Esophagus muscularis mucosa (tissue), 4 donors: ENCODE results near the gene BTBD17. TPM values are rescaled to one million over a fixed set of nuclear protein-coding genes. Genes with fewer than 3 reads are reported as not detected.

Experiments
- DNase-seq: peaks from one replicate; pipeline ENCODE4 v3.0.0-alpha.2; 2017; ENCODE audit errors: extremely low spot score
- H3K27ac ChIP-seq, 4 donors: fragments of 200-600 bp; sonication (generic); replicated peaks in 1 of 4; 1 replicate in 3 of 4; 2 replicates in 1 of 4; pipeline ENCODE4 v1.5.1; 2016 to 2019; ENCODE audit warnings: mild to moderate bottlenecking in 1 of 4
- H3K27me3 ChIP-seq, 4 donors: fragments of 200-600 bp; sonication (generic); one replicate each; pipeline versions ENCODE4 v1.5.1 to v1.6.0; 2016 to 2019
- H3K36me3 ChIP-seq, 4 donors: fragments of 200-600 bp; sonication (generic); one replicate each; pipeline ENCODE4 v1.5.1; 2016 to 2019
- H3K4me1 ChIP-seq, 4 donors: fragments of 200-600 bp; sonication (generic); one replicate each; pipeline ENCODE4 v1.5.1; 2016 to 2019
- H3K4me3 ChIP-seq, 4 donors: fragments of 200-600 bp; sonication (generic); 1 replicate in 2 of 4; 2 replicates in 2 of 4; pipeline ENCODE4 v1.5.1; 2016 to 2019; ENCODE audit warnings: mild to moderate bottlenecking in 4 of 4, moderate library complexity in 1 of 4
- H3K9me3 ChIP-seq, 4 donors: fragments of 200-600 bp; sonication (generic); 1 replicate in 3 of 4; 2 replicates in 1 of 4; pipeline ENCODE4 v1.5.1; 2016 to 2019
- EP300 ChIP-seq: sonication (generic); formaldehyde crosslinking; IDR thresholded peaks from one replicate; pipeline ENCODE4 v1.6.1; 2017; ENCODE audit warnings: antibody characterized with exemption
- POLR2A ChIP-seq: fragments of 450-650 bp; IDR thresholded peaks from one replicate; pipeline ENCODE4 v1.6.1; 2017; ENCODE audit warnings: antibody characterized with exemption, moderate library complexity, mild to moderate bottlenecking, low read depth
- POLR2AphosphoS5 ChIP-seq, 2 donors: sonication (generic); formaldehyde crosslinking; IDR thresholded peaks; one replicate each; pipeline ENCODE4 v1.6.1; 2017; ENCODE audit warnings: antibody characterized with exemption in 2 of 2
- WGBS: methylation state at CpG from one replicate; pipeline ENCODE4 v1.1.5; 2018; 5-methylcytosine and 5-hydroxymethylcytosine counted together
- intact Hi-C: fragments of 100-400 bp; cut with DNase I; formaldehyde crosslinking; loops from one replicate; pipeline ENCODE4 v1.15.1; 2023
- total RNA-seq, 4 donors: library from RNA; depleted of rRNA; stranded (reverse); fragments of >200 nt; gene quantifications; one replicate each; pipeline versions ENCODE4 v1.1.0 to v1.2.1, GENCODE V29; 2016
- TF ChIP-seq, protein P1 (sequence below), 3 experiments: fragments of 200-600 bp in 2 of 3; fragments of 450-650 bp in 1 of 3; sonication (generic) in 2 of 3; IDR thresholded peaks; one replicate each; pipeline ENCODE4 v1.5.1; 2017 to 2019; ENCODE audit warnings: antibody characterized with exemption in 3 of 3, mild to moderate bottlenecking in 2 of 3, moderate library complexity in 1 of 3

Gene BTBD17
- total RNA-seq, 4 donors from 2014 or later = 0.17 TPM; not detected in 3

DNA sequence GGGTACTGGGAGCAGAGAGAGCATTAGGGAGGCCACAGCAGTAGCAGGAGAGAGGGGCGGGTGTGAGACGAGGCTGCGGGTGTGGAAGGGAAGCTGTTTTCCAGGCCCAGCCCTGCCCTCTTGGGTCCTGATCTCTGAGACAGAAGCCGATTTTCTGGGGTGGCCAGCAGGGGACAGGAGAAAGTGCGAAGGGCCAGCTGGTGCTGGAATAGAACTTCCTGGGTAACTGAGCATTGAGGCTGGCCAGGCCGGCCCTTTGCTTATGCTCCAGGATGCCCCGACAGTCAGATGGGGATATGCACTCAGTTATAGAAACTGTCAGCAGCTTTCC lies 804 bp downstream of the BTBD17 start:
- Histone ChIP-seq H3K9me3 (no peaks in the 10 kb centered on the region), H3K4me3 (no peak overlapping the region), H3K36me3 (no peaks in the 10 kb centered on the region), H3K27me3 (peaks cover 0 to 78% (median 42%) of the 10 kb centered on the region in 4 donors), H3K27ac (no peak overlapping the region), H3K4me1 (peaks cover 0 to 29% (median 23%) of the 10 kb centered on the region in 4 donors)
- TF ChIP-seq POLR2AphosphoS5 (IDR thresholded peaks at IDR 0.05) = no peak
- no peak for TF ChIP-seq POLR2A
- TF ChIP-seq EP300 = no peak
- TF ChIP-seq, protein P1, sequence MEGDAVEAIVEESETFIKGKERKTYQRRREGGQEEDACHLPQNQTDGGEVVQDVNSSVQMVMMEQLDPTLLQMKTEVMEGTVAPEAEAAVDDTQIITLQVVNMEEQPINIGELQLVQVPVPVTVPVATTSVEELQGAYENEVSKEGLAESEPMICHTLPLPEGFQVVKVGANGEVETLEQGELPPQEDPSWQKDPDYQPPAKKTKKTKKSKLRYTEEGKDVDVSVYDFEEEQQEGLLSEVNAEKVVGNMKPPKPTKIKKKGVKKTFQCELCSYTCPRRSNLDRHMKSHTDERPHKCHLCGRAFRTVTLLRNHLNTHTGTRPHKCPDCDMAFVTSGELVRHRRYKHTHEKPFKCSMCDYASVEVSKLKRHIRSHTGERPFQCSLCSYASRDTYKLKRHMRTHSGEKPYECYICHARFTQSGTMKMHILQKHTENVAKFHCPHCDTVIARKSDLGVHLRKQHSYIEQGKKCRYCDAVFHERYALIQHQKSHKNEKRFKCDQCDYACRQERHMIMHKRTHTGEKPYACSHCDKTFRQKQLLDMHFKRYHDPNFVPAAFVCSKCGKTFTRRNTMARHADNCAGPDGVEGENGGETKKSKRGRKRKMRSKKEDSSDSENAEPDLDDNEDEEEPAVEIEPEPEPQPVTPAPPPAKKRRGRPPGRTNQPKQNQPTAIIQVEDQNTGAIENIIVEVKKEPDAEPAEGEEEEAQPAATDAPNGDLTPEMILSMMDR (IDR thresholded peaks at IDR 0.05) = no peak
- no peak for DNase-seq
- WGBS = 52% methylated on average over 7 of the region's 7 CpGs
- intact Hi-C loops = loop anchor here (5.0 kb wide), 1 partner anchor 149 kb away; the partner anchor contains the start of gene TTYH2

DNA sequence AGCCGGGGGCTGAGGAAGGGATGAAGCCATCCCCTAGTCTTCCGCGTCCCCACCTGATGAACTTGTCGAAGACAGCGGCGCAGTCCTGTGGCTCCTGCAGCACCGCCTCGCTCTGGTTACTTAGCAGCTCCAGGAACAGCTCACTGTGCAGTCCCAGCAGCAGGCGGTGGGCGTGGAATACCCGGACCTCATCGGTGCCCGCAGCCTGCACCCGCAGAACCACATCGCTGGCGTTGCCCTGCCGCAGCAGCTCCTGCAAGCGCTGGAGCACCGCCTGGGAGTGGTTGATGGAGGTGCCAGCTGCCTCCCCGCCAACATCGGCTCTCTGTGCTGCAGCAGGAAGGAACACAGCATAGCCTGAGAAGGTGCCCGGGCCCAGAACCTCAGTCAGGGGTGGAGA lies 1.8 kb downstream of the BTBD17 start:
- TF ChIP-seq, protein P1 (IDR thresholded peaks at IDR 0.05) = no peak
- no peak for DNase-seq
- Histone ChIP-seq H3K9me3 (no peaks in the 10 kb centered on the region), H3K4me1 (peaks cover 0 to 29% (median 23%) of the 10 kb centered on the region in 4 donors), H3K27ac (no peak overlapping the region), H3K27me3 (peaks cover 0 to 88% (median 43%) of the 10 kb centered on the region in 4 donors), H3K4me3 (no peak overlapping the region), H3K36me3 (no peaks in the 10 kb centered on the region)
- intact Hi-C loops = loop anchor here (5.0 kb wide), 1 partner anchor 148 kb away; the partner anchor contains the start of gene TTYH2
- WGBS = 95% methylated on average over 21 of the region's 22 CpGs

DNA sequence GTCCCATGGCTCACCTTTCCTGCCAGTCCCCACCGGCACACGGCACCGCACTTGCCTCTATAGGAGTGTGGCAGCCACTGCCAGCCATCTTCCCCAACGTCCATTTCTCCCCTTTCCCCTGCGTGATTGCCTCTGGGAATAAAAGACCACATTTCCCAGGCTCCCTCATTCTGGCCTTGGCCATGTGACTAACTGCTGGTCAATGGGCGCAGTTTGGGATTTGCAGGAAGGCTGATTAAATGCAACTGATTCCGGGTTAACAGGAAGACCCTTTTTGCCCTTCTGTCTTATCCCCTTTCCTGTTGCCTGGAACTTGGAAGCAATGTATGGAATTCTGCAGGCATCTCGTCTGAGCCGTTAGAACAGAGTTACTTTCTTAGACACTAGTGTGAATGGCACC lies 3.0 kb downstream of the BTBD17 start:
- no peak for TF ChIP-seq POLR2AphosphoS5 (IDR thresholded peaks at IDR 0.05)
- no peak for TF ChIP-seq EP300
- TF ChIP-seq, protein P1 (IDR thresholded peaks at IDR 0.05) = no peak
- no peak for TF ChIP-seq POLR2A
- intact Hi-C loops = no loop called here
- H3K9me3 ChIP-seq = no peaks in the 10 kb centered on the region
- no peak overlapping the region for H3K27ac ChIP-seq
- peaks cover 0 to 100% (median 46%) of the 10 kb centered on the region in 4 donors for H3K27me3 ChIP-seq
- H3K4me1 ChIP-seq = peaks cover 0 to 36% (median 23%) of the 10 kb centered on the region in 4 donors
- whole genome bisulfite sequencing = 73% methylated on average over 9 of the region's 9 CpGs
- DNase-seq = no peak
- H3K36me3 ChIP-seq = no peaks in the 10 kb centered on the region
- H3K4me3 ChIP-seq = no peak overlapping the region

DNA sequence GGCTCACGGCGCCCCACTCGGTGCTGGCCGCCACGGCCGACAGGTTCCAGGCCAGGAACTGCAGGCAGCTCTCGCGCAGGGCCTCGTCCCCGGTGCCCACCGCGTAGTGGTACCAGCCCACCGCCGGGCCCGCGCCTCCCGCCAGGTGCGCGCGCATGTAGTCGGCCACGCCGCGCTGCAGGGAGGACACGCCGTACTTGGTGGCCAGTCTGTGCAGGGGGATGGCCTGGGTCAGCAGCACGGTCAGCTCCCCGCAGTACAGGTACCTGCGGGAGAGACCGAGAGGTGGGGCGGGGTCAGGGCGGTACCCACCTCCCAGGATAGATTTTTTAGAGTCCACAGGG lies 4.2 kb downstream of the BTBD17 start:
- WGBS = 32% methylated on average over 17 of the region's 32 CpGs
- TF ChIP-seq, protein P1 (IDR thresholded peaks at IDR 0.05) = no peak
- TF ChIP-seq POLR2A = no peak
- TF ChIP-seq EP300 = no peak
- no peak for TF ChIP-seq POLR2AphosphoS5 (IDR thresholded peaks at IDR 0.05)
- Histone ChIP-seq H3K36me3 (no peaks in the 10 kb centered on the region), H3K27me3 (peaks cover 0 to 100% (median 50%) of the 10 kb centered on the region in 4 donors), H3K9me3 (no peaks in the 10 kb centered on the region), H3K4me3 (peak overlapping the region; percentile 26 to 43 (median 38)), H3K27ac (no peak overlapping the region), H3K4me1 (peaks cover 0 to 36% (median 23%) of the 10 kb centered on the region in 4 donors)
- intact Hi-C loops = no loop called here
- no peak for DNase-seq
